GM21717 (cell line): Measurements from ENCODE around the gene EXT2.
A peak's percentile ranks its signal among the peaks of the same experiment; 100 is the strongest.

Experiments used
- ATAC-seq: cut with Tn5 transposase; IDR thresholded peaks from one replicate; pipeline ENCODE4 v1.9.1; 2021; ENCODE audit warnings: mild to moderate bottlenecking, moderate library complexity; ENCODE audit not compliant: unreplicated experiment

The EXT2 gene

GRCh38 chr11:44159848-44160721, 64.6 kb downstream of the EXT2 start:
- peak; percentile 76 for ATAC-seq

GRCh38 chr11:44162004-44162403, 66.5 kb downstream of the EXT2 start:
- no peak for ATAC-seq

GRCh38 chr11:44162662-44163061, 67.2 kb downstream of the EXT2 start:
- ATAC-seq = no peak

DNA sequence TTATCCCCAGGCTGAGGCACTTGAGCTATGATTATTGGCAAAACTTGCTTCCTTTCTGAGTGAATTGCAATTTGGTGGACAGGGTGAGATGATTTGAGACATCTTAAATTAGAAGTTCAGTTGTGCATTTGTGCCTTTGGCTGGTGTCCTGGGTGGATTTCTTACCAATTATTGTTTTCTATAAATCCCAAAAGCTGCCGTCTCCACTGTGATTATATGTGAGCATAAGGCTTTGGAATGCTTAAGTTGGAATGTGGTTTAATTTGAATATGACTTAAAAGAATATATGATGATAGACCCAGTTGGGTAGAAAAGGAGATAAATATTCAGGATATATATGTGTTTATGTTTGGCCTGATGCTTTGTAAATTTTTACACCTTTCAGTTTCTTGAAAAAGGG, 70.0 kb downstream of the EXT2 start:
- no peak for ATAC-seq

- ATAC-seq = no peak
Observed at GRCh38 chr11:44167046-44167445, 71.6 kb downstream of the EXT2 start.

GRCh38 chr11:44171518-44171917, 76.0 kb downstream of the EXT2 start:
- ATAC-seq = no peak

GRCh38 chr11:44172966-44173365, 77.5 kb downstream of the EXT2 start:
- ATAC-seq = no peak

DNA sequence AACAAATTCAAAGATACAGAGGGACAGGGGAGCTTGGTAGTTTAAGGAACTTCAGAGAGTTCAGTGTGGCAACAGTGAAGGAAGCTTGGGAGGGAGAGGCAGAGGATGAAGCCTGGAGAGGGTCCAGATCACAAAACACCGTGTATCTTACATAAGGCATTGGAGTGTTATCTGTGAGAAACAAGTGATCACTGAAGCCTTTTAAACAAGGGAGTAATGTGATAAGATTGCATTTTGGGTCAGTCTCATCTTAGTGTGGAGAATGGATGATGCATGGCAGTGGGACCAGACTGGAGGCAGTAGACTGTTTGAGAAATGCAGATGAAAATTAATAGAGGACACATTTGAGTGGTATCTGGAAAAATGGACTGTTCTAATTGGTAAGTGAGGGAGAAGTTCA, 79.4 kb downstream of the EXT2 start:
- ATAC-seq = no peak

GRCh38 chr11:44176546-44177213, 81.2 kb downstream of the EXT2 start:
- ATAC-seq = no peak

DNA sequence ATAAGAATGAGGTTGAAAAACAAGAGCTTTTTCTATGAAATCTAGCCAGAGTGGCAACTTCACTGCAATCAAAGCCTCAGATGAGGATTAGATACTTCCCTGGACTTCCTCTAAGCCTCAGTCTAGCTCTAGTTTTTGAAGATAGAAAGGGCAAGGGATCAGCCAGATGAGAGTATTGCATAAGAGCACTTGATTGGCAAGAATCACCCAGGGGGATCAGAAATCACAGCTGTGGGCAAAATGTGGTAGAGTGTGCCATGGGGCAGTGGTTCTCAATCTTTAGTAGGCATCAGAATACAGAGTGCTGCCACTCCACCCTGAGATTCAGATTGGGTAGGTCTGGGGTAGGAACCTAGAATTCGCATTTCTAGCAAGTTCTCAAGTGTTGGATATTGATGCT, 82.4 kb downstream of the EXT2 start:
- ATAC-seq = no peak

GRCh38 chr11:44178381-44178780, 82.9 kb downstream of the EXT2 start:
- ATAC-seq = no peak

DNA sequence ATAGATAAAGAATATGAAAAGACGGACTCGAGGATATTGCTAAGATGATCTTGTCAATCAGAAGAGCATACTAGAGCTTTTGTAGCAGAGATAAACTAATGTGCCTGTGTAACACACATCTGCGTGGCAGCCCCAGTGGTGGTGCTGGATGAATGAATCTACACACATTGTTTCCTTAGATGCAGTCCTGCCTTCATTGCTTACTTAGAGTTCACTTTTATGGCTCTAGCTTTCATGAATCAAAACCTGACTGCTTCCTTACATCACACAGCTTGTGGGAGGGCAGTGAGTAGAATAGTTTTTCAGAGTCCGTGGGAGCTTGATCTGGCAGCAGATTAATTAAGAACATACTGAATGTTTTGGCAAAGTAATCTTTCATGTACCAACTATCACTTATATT, 83.7 kb downstream of the EXT2 start:
- ATAC-seq = no peak

DNA sequence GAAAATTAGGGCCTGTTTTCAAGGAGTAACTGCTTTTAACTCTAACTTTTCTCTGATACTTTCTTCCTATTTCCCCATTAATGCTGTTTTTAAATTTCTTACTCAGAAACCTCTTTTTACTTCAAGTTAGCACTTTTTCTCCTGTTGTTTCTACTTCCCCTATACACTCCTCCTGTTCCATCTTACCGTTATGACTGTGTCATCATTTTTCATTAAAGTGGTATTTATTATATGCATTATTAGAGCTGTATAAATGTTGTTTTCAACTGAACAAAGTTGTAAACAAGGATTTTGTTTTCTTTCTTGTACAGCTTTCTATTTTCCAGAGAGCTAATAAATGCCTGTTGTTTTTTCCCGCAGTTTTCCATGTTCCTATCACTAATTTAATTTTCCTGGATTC, 84.6 kb downstream of the EXT2 start:
- no peak for ATAC-seq

DNA sequence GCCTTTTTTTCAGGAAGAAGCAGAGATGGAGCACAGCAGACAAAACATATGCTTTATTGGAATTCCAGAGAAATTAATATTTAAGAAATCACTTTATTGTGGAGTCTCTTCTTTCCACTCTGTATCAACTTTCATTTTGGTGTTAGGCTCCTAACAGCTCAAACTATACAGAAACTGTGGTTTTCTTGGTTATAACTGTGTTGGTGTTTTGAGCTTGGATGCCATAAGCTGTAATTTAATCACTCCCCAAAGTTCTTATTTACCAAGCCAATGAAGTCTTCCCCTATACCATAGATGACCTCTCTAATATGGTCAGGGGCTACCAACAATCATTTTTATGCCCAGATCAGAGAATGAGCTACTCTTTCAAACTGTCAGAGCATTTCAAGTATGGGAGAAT, 90.0 kb downstream of the EXT2 start:
- ATAC-seq = no peak

- ATAC-seq = no peak
Observed at GRCh38 chr11:44186321-44186930, 90.9 kb downstream of the EXT2 start.

GRCh38 chr11:44188643-44189042, 93.2 kb downstream of the EXT2 start:
- no peak for ATAC-seq

DNA sequence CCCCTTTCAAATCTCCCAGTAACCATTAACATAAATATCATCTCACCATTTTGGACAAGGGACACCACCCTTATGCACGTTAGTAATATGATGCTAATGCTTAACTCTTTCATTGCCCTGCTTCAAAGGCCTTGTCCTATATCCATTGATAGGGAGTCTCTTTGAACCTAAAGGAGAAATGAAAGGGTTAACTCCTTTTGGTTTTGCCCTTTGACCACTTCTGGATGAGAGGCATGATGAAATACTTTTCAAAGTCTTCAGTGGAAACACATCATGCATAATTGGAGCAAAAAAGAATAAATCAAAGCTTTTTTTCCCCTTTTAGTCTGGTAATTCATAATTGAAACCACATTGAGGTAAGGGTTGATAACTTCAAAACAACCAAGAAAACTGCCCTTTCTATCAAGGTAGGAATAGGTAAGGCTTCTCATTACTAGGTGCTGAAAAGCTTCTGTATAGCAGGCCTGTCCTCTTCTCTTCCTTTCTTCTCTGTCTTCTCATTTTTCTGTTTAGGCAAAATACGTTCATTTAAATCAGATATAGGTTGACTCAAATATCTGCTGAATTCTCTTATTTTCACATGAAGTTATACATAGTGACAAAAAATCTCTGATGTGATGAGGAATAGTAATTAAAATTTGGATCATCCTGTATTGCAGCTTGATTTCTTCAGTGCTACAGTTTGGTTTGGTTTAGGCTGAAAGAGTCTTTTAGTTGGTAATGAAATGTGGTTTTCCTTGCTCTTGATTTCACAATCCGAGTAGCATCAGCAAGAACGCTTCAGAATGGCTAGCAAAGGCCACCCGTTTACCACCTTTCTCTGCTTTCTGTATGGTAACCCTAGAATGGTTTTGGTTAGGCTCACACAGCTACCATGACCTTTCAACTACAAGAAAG, 94.8 kb downstream of the EXT2 start:
- ATAC-seq = no peak

DNA sequence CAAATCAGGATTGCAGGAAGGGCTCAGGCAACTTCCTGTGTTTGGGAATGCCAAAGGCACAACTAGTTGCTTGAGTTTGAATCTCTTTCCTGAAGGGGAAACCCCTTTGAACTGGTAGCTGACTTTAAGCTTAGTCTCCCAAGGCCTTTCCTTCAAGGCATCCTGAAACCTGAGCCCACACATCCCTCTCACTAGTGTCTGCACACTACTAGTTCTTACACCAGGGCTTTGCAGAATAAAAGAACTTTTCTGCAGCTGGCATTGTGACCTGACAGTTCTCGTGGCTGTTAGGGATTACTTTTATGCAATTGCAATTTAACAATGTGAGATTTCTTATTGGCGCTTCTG, 95.4 kb downstream of the EXT2 start:
- no peak for ATAC-seq

DNA sequence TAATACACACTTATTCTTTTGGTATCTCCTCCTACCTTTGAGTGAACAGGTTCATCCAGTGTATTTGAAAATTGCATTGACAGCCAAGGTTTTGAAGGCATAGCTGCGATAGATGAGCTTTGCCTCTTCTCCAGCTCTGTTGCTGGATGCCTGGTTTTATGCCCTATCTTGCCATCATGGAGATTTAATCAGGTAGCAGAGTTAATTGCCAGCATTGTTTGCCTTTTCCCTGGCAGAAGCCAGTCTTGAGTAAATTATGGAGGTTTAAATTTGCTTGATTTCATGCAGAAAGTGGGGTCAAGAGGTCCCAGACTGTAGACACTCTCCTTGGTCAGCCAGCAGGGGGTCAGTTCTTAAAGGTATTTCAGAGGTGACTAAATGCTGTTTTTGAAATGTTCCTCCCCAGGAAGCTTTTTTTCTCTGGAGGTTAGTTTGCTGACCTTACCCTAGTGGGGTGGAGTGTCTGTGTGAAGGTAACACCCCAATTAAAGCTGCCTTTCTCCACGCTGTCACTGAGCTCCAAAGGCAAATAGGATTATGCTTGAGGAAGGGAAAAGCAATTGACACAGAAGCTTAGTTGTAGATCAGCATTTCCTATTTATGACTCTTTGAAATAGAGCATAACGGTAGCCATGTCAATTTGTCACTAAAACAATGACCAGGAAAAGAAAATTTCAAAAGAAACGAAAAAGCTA, 96.0 kb downstream of the EXT2 start:
- ATAC-seq = no peak

DNA sequence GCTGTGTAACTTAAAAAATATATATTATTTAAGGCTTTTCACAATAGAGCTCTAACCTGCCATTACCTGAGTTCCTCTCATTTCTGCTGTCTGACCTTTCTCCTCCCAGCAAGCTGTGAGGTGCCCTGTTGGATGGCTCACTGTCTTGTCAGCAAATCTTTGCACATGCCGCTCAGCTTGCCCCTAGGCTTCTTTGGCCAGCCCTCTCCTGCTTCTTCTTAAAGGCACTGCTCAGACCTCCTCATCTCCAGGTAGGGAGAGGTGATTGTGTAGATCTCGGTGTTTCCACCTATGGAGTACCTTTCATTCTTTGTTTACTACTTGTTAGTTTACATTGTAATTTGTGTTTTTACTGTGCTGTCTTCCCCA, 96.5 kb downstream of the EXT2 start:
- no peak for ATAC-seq
